ENCODE measurements around the gene GAS7.

- TF ChIP-seq POLR2A (IDR thresholded peaks at IDR 0.05; ENCODE audit: low read length) (no peak), GATA1 (IDR thresholded peaks at IDR 0.05; ENCODE audit: low read depth, low read length) (no peak)
Observed at GRCh38 chr17:9957244-9957643, 241.2 kb downstream of the GAS7 start.
